ENCODE measurements around the gene CNEP1R1. TPM values are rescaled to one million over a fixed set of nuclear protein-coding genes. Genes with fewer than 3 reads are reported as not detected.

Gene CNEP1R1
- total and polyA plus RNA-seq, 12 donors, result 13.9 to 25.3 (median 19.9) TPM

DNA sequence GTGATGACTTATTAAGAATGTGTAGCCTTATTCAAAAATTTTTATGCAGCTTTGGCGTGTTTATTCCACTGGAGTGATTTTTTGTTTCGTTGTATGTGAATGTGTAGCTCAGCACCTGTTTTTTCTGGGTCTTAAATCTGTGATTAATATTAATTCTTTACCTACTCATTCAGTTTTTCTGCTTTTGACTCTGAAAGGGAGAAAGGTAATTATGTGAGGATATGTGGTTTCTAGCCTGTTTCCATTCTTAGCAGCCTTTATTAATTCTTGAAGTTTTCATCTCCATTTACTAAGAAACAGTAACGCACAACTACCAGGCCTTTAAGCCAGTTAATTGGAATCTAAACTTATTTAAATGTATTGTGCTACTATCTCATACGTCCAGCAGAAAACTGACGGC lies 47.7 kb downstream of the CNEP1R1 start:
- no peak overlapping the region for H3K4me3 ChIP-seq
- no peaks in the 10 kb centered on the region for H3K36me3 ChIP-seq (replicated peaks in 1 of 2)
- H3K27me3 ChIP-seq, result no peaks in the 10 kb centered on the region
- no peaks in the 10 kb centered on the region for H3K9me3 ChIP-seq (replicated peaks in 1 of 3)
- TF ChIP-seq, protein P1, sequence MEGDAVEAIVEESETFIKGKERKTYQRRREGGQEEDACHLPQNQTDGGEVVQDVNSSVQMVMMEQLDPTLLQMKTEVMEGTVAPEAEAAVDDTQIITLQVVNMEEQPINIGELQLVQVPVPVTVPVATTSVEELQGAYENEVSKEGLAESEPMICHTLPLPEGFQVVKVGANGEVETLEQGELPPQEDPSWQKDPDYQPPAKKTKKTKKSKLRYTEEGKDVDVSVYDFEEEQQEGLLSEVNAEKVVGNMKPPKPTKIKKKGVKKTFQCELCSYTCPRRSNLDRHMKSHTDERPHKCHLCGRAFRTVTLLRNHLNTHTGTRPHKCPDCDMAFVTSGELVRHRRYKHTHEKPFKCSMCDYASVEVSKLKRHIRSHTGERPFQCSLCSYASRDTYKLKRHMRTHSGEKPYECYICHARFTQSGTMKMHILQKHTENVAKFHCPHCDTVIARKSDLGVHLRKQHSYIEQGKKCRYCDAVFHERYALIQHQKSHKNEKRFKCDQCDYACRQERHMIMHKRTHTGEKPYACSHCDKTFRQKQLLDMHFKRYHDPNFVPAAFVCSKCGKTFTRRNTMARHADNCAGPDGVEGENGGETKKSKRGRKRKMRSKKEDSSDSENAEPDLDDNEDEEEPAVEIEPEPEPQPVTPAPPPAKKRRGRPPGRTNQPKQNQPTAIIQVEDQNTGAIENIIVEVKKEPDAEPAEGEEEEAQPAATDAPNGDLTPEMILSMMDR (IDR thresholded peaks at IDR 0.05), result no peak
- TF ChIP-seq POLR2A (IDR thresholded peaks at IDR 0.05), result no peak
- DNase-seq, result no peak
- H3K4me1 ChIP-seq (replicated peaks in 1 of 2), result peaks cover 2 to 16% of the 10 kb centered on the region in 2 donors
- intact Hi-C loops (cut with DNase I), result no loop called here
- 95 to 96% (median 95%) methylated on average over 5 of the region's 5 CpGs for WGBS, 4 donors
- no peak overlapping the region for H3K27ac ChIP-seq

DNA sequence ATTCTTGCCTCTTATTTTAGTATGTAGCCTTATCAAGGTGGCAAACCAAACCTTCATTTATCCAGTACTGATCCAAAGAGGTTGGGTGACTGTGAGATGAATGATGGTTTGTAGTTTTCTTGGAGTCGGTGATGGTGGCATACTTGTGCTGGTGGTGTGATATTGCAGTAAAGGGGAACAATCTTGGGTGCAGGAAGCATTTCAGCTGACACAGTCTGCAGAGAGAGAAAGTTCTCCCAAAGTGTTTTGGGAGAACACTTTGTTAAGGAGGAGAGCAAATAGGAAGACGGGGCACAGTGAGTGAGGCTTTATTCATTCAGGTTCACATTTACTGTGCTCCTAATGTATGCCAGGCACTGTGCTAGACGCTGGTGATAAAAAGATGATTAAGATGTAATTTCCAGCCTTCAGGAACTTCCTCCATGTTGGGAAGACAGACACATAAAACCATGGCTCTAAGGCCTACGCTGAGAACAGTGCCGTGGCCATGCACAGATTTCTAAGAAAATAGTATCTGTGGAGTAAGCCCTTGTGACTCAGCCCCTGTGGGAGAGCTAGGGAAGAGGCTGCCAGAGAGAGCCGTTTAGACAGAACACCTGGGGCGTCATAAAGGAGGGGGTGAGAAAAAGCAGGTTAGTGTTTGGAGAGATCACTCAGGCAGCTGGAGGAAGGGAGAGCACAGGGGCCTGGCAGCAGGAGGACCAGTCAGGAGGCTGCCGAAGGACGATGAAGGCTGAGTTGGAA lies 54.5 kb downstream of the CNEP1R1 start:
- TF ChIP-seq, protein P1 (IDR thresholded peaks at IDR 0.05), result no peak
- TF ChIP-seq POLR2A (IDR thresholded peaks at IDR 0.05), result no peak

GRCh38 chr16:50081428-50082018 lies 56.5 kb downstream of the CNEP1R1 start:
- no peak overlapping the region for H3K4me3 ChIP-seq
- TF ChIP-seq POLR2A (IDR thresholded peaks at IDR 0.05), result no peak
- TF ChIP-seq, protein P1 (IDR thresholded peaks at IDR 0.05), result no peak
- peaks cover 0 to 53% of the 10 kb centered on the region in 2 donors for H3K36me3 ChIP-seq (replicated peaks in 1 of 2)
- H3K9me3 ChIP-seq (replicated peaks in 1 of 3), result no peaks in the 10 kb centered on the region
- no peak for DNase-seq
- no peaks in the 10 kb centered on the region for H3K27me3 ChIP-seq
- H3K27ac ChIP-seq, result no peak overlapping the region
- intact Hi-C loops (cut with DNase I), result loop anchor here in 1 of 2 donors (10.0 kb wide), 1 partner anchor 53 kb away; no protein-coding TSS in a partner anchor
- 91 to 94% (median 92%) methylated on average over 7 of the region's 7 CpGs for WGBS, 4 donors
- no peaks in the 10 kb centered on the region for H3K4me1 ChIP-seq (replicated peaks in 1 of 2)

More for the DNA sequence above, 54.5 kb downstream of the CNEP1R1 start:
- WGBS, 4 donors, result 73 to 88% (median 78%) methylated on average over 9 of the region's 9 CpGs
- no peak for DNase-seq
- peaks cover 0 to 33% of the 10 kb centered on the region in 2 donors for H3K36me3 ChIP-seq (replicated peaks in 1 of 2)
- no peak overlapping the region for H3K4me3 ChIP-seq
- intact Hi-C loops (cut with DNase I), result loop anchor here in 1 of 2 donors (10.0 kb wide), 1 partner anchor 55 kb away; no protein-coding TSS in a partner anchor
- H3K27me3 ChIP-seq, result no peaks in the 10 kb centered on the region
- H3K4me1 ChIP-seq (replicated peaks in 1 of 2), result no peaks in the 10 kb centered on the region
- peak overlapping the region in 1 of 5 donors; percentile 32 for H3K27ac ChIP-seq
- H3K9me3 ChIP-seq (replicated peaks in 1 of 3), result no peaks in the 10 kb centered on the region

GRCh38 chr16:50083996-50084395 lies 59.0 kb downstream of the CNEP1R1 start:
- no peak for TF ChIP-seq POLR2A (IDR thresholded peaks at IDR 0.05)
- TF ChIP-seq, protein P1 (IDR thresholded peaks at IDR 0.05), result no peak
- no peak for DNase-seq
- Histone ChIP-seq H3K27me3 (no peaks in the 10 kb centered on the region), H3K27ac (no peak overlapping the region), H3K36me3 (replicated peaks in 1 of 2) (peaks cover 0 to 66% of the 10 kb centered on the region in 2 donors), H3K4me1 (replicated peaks in 1 of 2) (no peaks in the 10 kb centered on the region), H3K4me3 (no peak overlapping the region), H3K9me3 (replicated peaks in 1 of 3) (no peaks in the 10 kb centered on the region)
- intact Hi-C loops (cut with DNase I), result loop anchor here in 1 of 2 donors (10.0 kb wide), 1 partner anchor 51 kb away; no protein-coding TSS in a partner anchor
- WGBS, 4 donors, result 89 to 90% (median 89%) methylated on average over 8 of the region's 8 CpGs
